Neural progenitor cell (in vitro differentiated cells): ENCODE data around the gene EDAR. TPM values are rescaled to one million over a fixed set of nuclear protein-coding genes. Genes with fewer than 3 reads are reported as not detected.
A peak's percentile ranks its signal among the peaks of the same experiment; 100 is the strongest.

Experiments used
- DNase-seq: peaks from one replicate; pipeline ENCODE4 v3.0.0-alpha.2; 2016; ENCODE audit warnings: low spot score
- H2AFZ ChIP-seq: fragments of 200-600 bp; sonication (generic); replicated peaks from 2 replicates; pipeline ENCODE4 v1.6.1; 2016; ENCODE audit warnings: antibody characterized with exemption
- H3F3A ChIP-seq: fragments of 200-600 bp; sonication (generic); 2 replicates; pipeline ENCODE4 v1.6.1; 2016; ENCODE audit warnings: antibody characterized with exemption, low read depth
- H3K27ac ChIP-seq: fragments of 200-600 bp; sonication (generic); 2 replicates; pipeline ENCODE4 v1.5.1; 2016; ENCODE audit warnings: mild to moderate bottlenecking
- H3K27me3 ChIP-seq: fragments of 200-600 bp; sonication (generic); 2 replicates; pipeline ENCODE4 v1.6.1; 2016; ENCODE audit warnings: mild to moderate bottlenecking, moderate library complexity
- H3K36me3 ChIP-seq: fragments of 200-600 bp; sonication (generic); 2 replicates; pipeline ENCODE4 v1.5.1; 2016
- H3K4me1 ChIP-seq: fragments of 200-600 bp; sonication (generic); 2 replicates; pipeline ENCODE4 v1.6.1; 2016; ENCODE audit warnings: mixed run types
- H3K4me2 ChIP-seq: fragments of 200-600 bp; sonication (generic); 2 replicates; pipeline ENCODE4 v1.6.1; 2016
- H3K4me3 ChIP-seq: fragments of 200-600 bp; sonication (generic); 2 replicates; pipeline ENCODE4 v1.5.1; 2016
- H3K79me2 ChIP-seq: fragments of 200-600 bp; sonication (generic); 2 replicates; pipeline ENCODE4 v1.6.1; 2016; ENCODE audit warnings: low read depth
- H3K9ac ChIP-seq: fragments of 200-600 bp; sonication (generic); 2 replicates; pipeline ENCODE4 v1.6.1; 2016
- H3K9me3 ChIP-seq: fragments of 200-600 bp; sonication (generic); 2 replicates; pipeline ENCODE4 v1.5.1; 2016; ENCODE audit warnings: low read depth
- H4K20me1 ChIP-seq: fragments of 200-600 bp; sonication (generic); 2 replicates; pipeline ENCODE4 v1.6.1; 2016; ENCODE audit warnings: low read depth
- H3K27ac Mint-ChIP-seq: 3 replicates; pipeline ENCODE4 v1.8.0; 2021; ENCODE audit warnings: mixed read lengths
- H3K27me3 Mint-ChIP-seq: 2 replicates; pipeline ENCODE4 v1.8.0; 2022; ENCODE audit warnings: low read depth, mild to moderate bottlenecking, inconsistent platforms, moderate library complexity, mixed read lengths; ENCODE audit not compliant: insufficient read depth
- H3K36me3 Mint-ChIP-seq: 3 replicates; pipeline ENCODE4 v1.8.0; 2021; ENCODE audit warnings: mixed read lengths
- H3K4me1 Mint-ChIP-seq: 3 replicates; pipeline ENCODE4 v1.8.0; 2021; ENCODE audit warnings: mixed read lengths
- H3K4me3 Mint-ChIP-seq: 3 replicates; pipeline ENCODE4 v1.8.0; 2021; ENCODE audit warnings: mild to moderate bottlenecking, moderate library complexity, mixed read lengths
- H3K9me3 Mint-ChIP-seq: 3 replicates; pipeline ENCODE4 v1.8.0; 2020; ENCODE audit warnings: mixed read lengths
- CTCF ChIP-seq: fragments of 200-600 bp; sonication (generic); IDR thresholded peaks from 2 replicates; pipeline ENCODE4 v1.5.1; 2017; ENCODE audit warnings: antibody characterized with exemption, mild to moderate bottlenecking
- EZH2 ChIP-seq: fragments of 200-600 bp; sonication (generic); IDR thresholded peaks from 2 replicates; pipeline ENCODE4 v1.6.1; 2017; ENCODE audit warnings: antibody characterized with exemption, mild to moderate bottlenecking, moderate library complexity
- EZH2phosphoT487 ChIP-seq: fragments of 200-600 bp; sonication (generic); IDR thresholded peaks from 2 replicates; pipeline ENCODE4 v1.6.1; 2017; ENCODE audit warnings: antibody characterized with exemption
- total RNA-seq: library from RNA; depleted of rRNA; stranded (reverse); fragments of >200 nt; gene quantifications from 2 replicates; pipeline ENCODE4 v1.2.3, GENCODE V29; 2015; ENCODE audit warnings: low replicate concordance

EDAR gene
- total RNA-seq, 1 donor from 2014 or later: not detected

- Histone ChIP-seq H4K20me1 (peaks cover 4% of the 10 kb centered on the region), H3K27ac (no peak overlapping the region), H3K9ac (no peak overlapping the region), H3K4me3 (no peak overlapping the region), H2AFZ (no peak overlapping the region), H3K79me2 (no peaks in the 10 kb centered on the region), H3K4me2 (no peak overlapping the region), H3K36me3 (no peaks in the 10 kb centered on the region), H3K27me3 (peaks cover 24% of the 10 kb centered on the region), H3K4me1 (no peaks in the 10 kb centered on the region), H3F3A (no peaks in the 10 kb centered on the region), H3K9me3 (no peaks in the 10 kb centered on the region)
- no peak overlapping the region for H3K27ac Mint-ChIP-seq
- H3K9me3 Mint-ChIP-seq: peaks cover 2% of the 10 kb centered on the region
- no peak overlapping the region for H3K4me3 Mint-ChIP-seq
- peaks cover 60% of the 10 kb centered on the region for H3K4me1 Mint-ChIP-seq
- no peak for DNase-seq
- H3K27me3 Mint-ChIP-seq: peaks cover 14% of the 10 kb centered on the region
- H3K36me3 Mint-ChIP-seq: no peaks in the 10 kb centered on the region
- no peak for TF ChIP-seq CTCF
- TF ChIP-seq EZH2phosphoT487: no peak
- no peak for TF ChIP-seq EZH2
Measured at GRCh38 chr2:108928660-108929377, 60.2 kb downstream of the EDAR start.

- DNase-seq: peak; percentile 72
- Histone ChIP-seq H3F3A (no peaks in the 10 kb centered on the region), H3K27ac (no peak overlapping the region), H3K9ac (no peak overlapping the region), H3K27me3 (peaks cover 17% of the 10 kb centered on the region), H3K79me2 (no peaks in the 10 kb centered on the region), H3K9me3 (no peaks in the 10 kb centered on the region), H4K20me1 (no peaks in the 10 kb centered on the region), H3K4me1 (no peaks in the 10 kb centered on the region), H3K4me2 (no peak overlapping the region), H2AFZ (no peak overlapping the region), H3K36me3 (no peaks in the 10 kb centered on the region), H3K4me3 (no peak overlapping the region)
- Mint-ChIP-seq H3K36me3 (no peaks in the 10 kb centered on the region), H3K27me3 (peaks cover 15% of the 10 kb centered on the region), H3K9me3 (peaks cover 2% of the 10 kb centered on the region), H3K27ac (peak overlapping the region; percentile 9), H3K4me3 (peak overlapping the region; percentile 57), H3K4me1 (peaks cover 59% of the 10 kb centered on the region)
- TF ChIP-seq EZH2phosphoT487: no peak
- TF ChIP-seq CTCF: peak; percentile 90
Measured at GRCh38 chr2:108927936-108928659, 60.9 kb downstream of the EDAR start.

DNA sequence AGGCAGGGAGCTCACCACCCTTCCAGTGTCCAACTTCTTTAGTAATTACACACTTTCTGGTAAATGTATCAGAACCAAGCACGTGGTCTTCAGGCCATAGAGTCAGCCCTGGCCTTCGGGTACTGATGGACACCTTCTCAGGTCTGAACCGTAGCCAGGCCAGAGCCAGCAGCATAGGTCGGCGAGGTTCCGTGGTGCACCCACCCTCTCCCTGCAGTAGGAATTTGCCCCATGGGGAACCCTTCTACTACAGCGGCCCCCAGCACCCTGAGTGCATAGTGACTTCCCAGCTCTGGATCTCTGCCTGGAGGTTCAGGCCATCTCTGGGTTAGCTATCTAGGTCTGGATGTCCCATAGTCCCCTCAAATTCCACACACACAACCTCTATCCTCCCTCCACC, 61.6 kb downstream of the EDAR start:
- Mint-ChIP-seq H3K27me3 (peaks cover 17% of the 10 kb centered on the region), H3K36me3 (no peaks in the 10 kb centered on the region), H3K9me3 (peaks cover 2% of the 10 kb centered on the region), H3K4me1 (peaks cover 59% of the 10 kb centered on the region), H3K27ac (no peak overlapping the region), H3K4me3 (peak overlapping the region; percentile 57)
- TF ChIP-seq CTCF (no peak), EZH2phosphoT487 (no peak), EZH2 (no peak)
- no peaks in the 10 kb centered on the region for H3K36me3 ChIP-seq
- H3K4me2 ChIP-seq: no peak overlapping the region
- DNase-seq: no peak
- no peak overlapping the region for H3K27ac ChIP-seq
- H3K79me2 ChIP-seq: no peaks in the 10 kb centered on the region
- H2AFZ ChIP-seq: no peak overlapping the region
- no peaks in the 10 kb centered on the region for H4K20me1 ChIP-seq
- H3K9me3 ChIP-seq: no peaks in the 10 kb centered on the region
- no peaks in the 10 kb centered on the region for H3K4me1 ChIP-seq
- H3K4me3 ChIP-seq: no peak overlapping the region
- H3K9ac ChIP-seq: no peak overlapping the region
- H3K27me3 ChIP-seq: peaks cover 10% of the 10 kb centered on the region
- H3F3A ChIP-seq: no peaks in the 10 kb centered on the region
